Measurements from ENCODE around the gene AHNAK.

GRCh38 chr11:62556108-62556874 lies 9.7 kb upstream of the AHNAK start:
- no peak for TF ChIP-seq EZH2phosphoT487 (IDR thresholded peaks at IDR 0.05; ENCODE audit: insufficient read depth, low read depth)
- no peak for TF ChIP-seq EZH2 (IDR thresholded peaks at IDR 0.05; ENCODE audit: insufficient read depth, poor library complexity, severe bottlenecking)
